IMR-90 (cell line): ENCODE data around the gene GYG2. TPM values are rescaled to one million over a fixed set of nuclear protein-coding genes. Genes with fewer than 3 reads are reported as not detected.
A peak's percentile ranks its signal among the peaks of the same experiment; 100 is the strongest.
"Not testable (repeated sequence)": the region's sequence is repeated elsewhere in the genome, so short reads cannot be mapped to it uniquely, and the experiment has no call there.

ENCODE experiments used
- ATAC-seq: fragments of 200-7000 bp; cut with Tn5 transposase; 2 replicates; pipeline ENCODE4 v1.9.1; 2020; ENCODE audit warnings: low read depth, mild to moderate bottlenecking, moderate library complexity
- BruUV-seq: library from RNA; stranded (reverse); fragments of 400-500 nt; replicated peaks from 2 replicates; lab custom pipeline; 2021; lab: Mats Ljungman, UMichigan
- CTCF ChIA-PET: fragments of 300-600 bp; formaldehyde crosslinking; extraction: SDS; loops from one replicate; lab custom pipeline; 2021; ENCODE audit warnings: antibody characterized with exemption; lab: Yijun Ruan, JAX
- POLR2A ChIA-PET: fragments of 300-600 bp; sonication (Branson Sonifier 250); formaldehyde crosslinking; loops from one replicate; lab custom pipeline; 2022; ENCODE audit warnings: antibody characterized with exemption; ENCODE audit not compliant: unreplicated experiment; lab: Charles Lee
- DNase-seq: peaks from one replicate; pipeline ENCODE4 v3.0.0; 2013
- H2AFZ ChIP-seq: replicated peaks from 2 replicates; pipeline ENCODE3; 2013; ENCODE audit warnings: low read length, mild to moderate bottlenecking; ENCODE audit not compliant: poor library complexity
- H2AK5ac ChIP-seq: 2 replicates; pipeline ENCODE4 v1.6.1; 2013; ENCODE audit warnings: low read depth, low read length, inconsistent platforms
- H2AK9ac ChIP-seq: replicated peaks from 2 replicates; pipeline ENCODE3; 2013; ENCODE audit warnings: mild to moderate bottlenecking, low read depth, low read length, moderate library complexity; ENCODE audit not compliant: poor library complexity
- H2BK120ac ChIP-seq: 2 replicates; pipeline ENCODE4 v1.6.1; 2013; ENCODE audit warnings: low read depth, low read length, inconsistent platforms
- H2BK15ac ChIP-seq: 3 replicates; pipeline ENCODE4 v1.6.1; 2013; ENCODE audit warnings: low read depth, low read length, inconsistent platforms
- H2BK20ac ChIP-seq: 2 replicates; pipeline ENCODE4 v1.6.1; 2013; ENCODE audit warnings: low read depth, mild to moderate bottlenecking, inconsistent platforms, low read length, moderate library complexity
- H2BK5ac ChIP-seq: 2 replicates; pipeline ENCODE4 v1.6.1; 2013; ENCODE audit warnings: mild to moderate bottlenecking, low read depth, low read length, inconsistent platforms; ENCODE audit not compliant: poor library complexity, severe bottlenecking
- H3K14ac ChIP-seq: replicated peaks from 2 replicates; pipeline ENCODE4 v1.6.1; 2013; ENCODE audit warnings: low read depth, low read length, inconsistent platforms
- H3K18ac ChIP-seq: 2 replicates; pipeline ENCODE4 v1.6.1; 2013; ENCODE audit warnings: low read depth, low read length, control low read depth
- H3K23ac ChIP-seq: 2 replicates; pipeline ENCODE4 v1.6.1; 2013; ENCODE audit warnings: low read depth, low read length, inconsistent platforms
- H3K27ac ChIP-seq: 2 replicates; pipeline ENCODE4 v1.5.1; 2013; ENCODE audit warnings: mild to moderate bottlenecking, control low read depth, low read length; ENCODE audit not compliant: insufficient read depth
- H3K27me3 ChIP-seq: 2 replicates; pipeline ENCODE4 v1.6.1; 2013; ENCODE audit warnings: low read length; ENCODE audit not compliant: control insufficient read depth, insufficient read depth
- H3K36me3 ChIP-seq: 2 replicates; pipeline ENCODE4 v1.6.1; 2013; ENCODE audit warnings: low read length, mixed read lengths; ENCODE audit not compliant: control insufficient read depth, insufficient read depth
- H3K4ac ChIP-seq: 2 replicates; pipeline ENCODE4 v1.6.1; 2013; ENCODE audit warnings: low read depth, low read length, inconsistent platforms
- H3K4me1 ChIP-seq: 2 replicates; pipeline ENCODE4 v1.6.1; 2013; ENCODE audit warnings: low read length, mixed read lengths; ENCODE audit not compliant: control insufficient read depth, insufficient read depth
- H3K4me2 ChIP-seq: 2 replicates; pipeline ENCODE4 v1.6.1; 2013; ENCODE audit warnings: low read depth, mild to moderate bottlenecking, control low read depth, low read length, moderate library complexity
- H3K4me3 ChIP-seq: 2 replicates; pipeline ENCODE4 v1.5.1; 2013; ENCODE audit warnings: low read depth, mild to moderate bottlenecking, control low read depth, low read length, moderate library complexity; ENCODE audit not compliant: insufficient read depth
- H3K56ac ChIP-seq: 2 replicates; pipeline ENCODE4 v1.6.1; 2013; ENCODE audit warnings: low read length, inconsistent platforms; ENCODE audit not compliant: insufficient read depth; ENCODE audit errors: extremely low read depth
- H3K79me1 ChIP-seq, 2 experiments: 2 replicates each; pipeline ENCODE4 v1.6.1; 2013; ENCODE audit warnings: low read length in 2 of 2, inconsistent platforms in 1 of 2, low read depth in 1 of 2
- H3K9ac ChIP-seq: 2 replicates; pipeline ENCODE4 v1.6.1; 2013; ENCODE audit warnings: low read depth, low read length, control low read depth
- H3K9me1 ChIP-seq: 2 replicates; pipeline ENCODE4 v1.6.1; 2013; ENCODE audit warnings: low read length, inconsistent platforms; ENCODE audit not compliant: insufficient read depth
- H3K9me3 ChIP-seq: 2 replicates; pipeline ENCODE4 v1.6.1; 2013; ENCODE audit warnings: low read length; ENCODE audit not compliant: control insufficient read depth, insufficient read depth
- H4K20me1 ChIP-seq: 2 replicates; pipeline ENCODE4 v1.6.1; 2013; ENCODE audit warnings: low read length, inconsistent platforms; ENCODE audit not compliant: insufficient read depth
- H4K5ac ChIP-seq: 2 replicates; pipeline ENCODE4 v1.6.1; 2013; ENCODE audit warnings: mild to moderate bottlenecking, low read depth, low read length, control low read depth
- H4K8ac ChIP-seq, 2 experiments: 2 replicates each; pipeline ENCODE4 v1.6.1; 2013; ENCODE audit warnings: low read depth in 2 of 2, low read length in 2 of 2, control low read depth in 1 of 2, inconsistent platforms in 1 of 2
- H4K91ac ChIP-seq: 2 replicates; pipeline ENCODE4 v1.6.1; 2013; ENCODE audit warnings: low read depth, low read length, inconsistent platforms; ENCODE audit not compliant: insufficient read depth
- FOS ChIP-seq: fragments of 150-350 bp; IDR thresholded peaks from 2 replicates; pipeline ENCODE4 v1.6.1; 2016; ENCODE audit warnings: low read depth, low read length
- WGBS, 2 experiments: methylation state at CpG; one replicate each; pipeline versions ENCODE4 v1.1.5 to v1.1.7; 2013; ENCODE audit warnings: missing lambda C conversion rate in 2 of 2; ENCODE audit not compliant: insufficient read length in 1 of 2; ENCODE audit errors: extremely low coverage in 2 of 2; 5-methylcytosine and 5-hydroxymethylcytosine counted together
- dilution Hi-C: fragments of 300-500 bp; cut with HindIII; formaldehyde crosslinking; loops from one replicate; pipeline ENCODE4 v1.14.3; 2018; ENCODE audit warnings: low sequenced_read_pairs; ENCODE audit not compliant: unreplicated experiment
- in situ Hi-C: fragments of 300-500 bp; cut with MboI; formaldehyde crosslinking; loops from 3 replicates; pipeline ENCODE4 v1.14.3; 2019; ENCODE audit warnings: low sequenced_read_pairs, inconsistent platforms, mixed read lengths
- intact Hi-C: fragments of 100-400 bp; cut with micrococcal nuclease; formaldehyde crosslinking; loops from 2 replicates; pipeline ENCODE4 v1.10.0; 2022
- polyA plus RNA-seq, 3 experiments: library from polyadenylated mRNA; depleted of rRNA; stranded (reverse); fragments of >200 nt; gene quantifications; 2 replicates each; pipeline ENCODE4 v1.2.3, GENCODE V29; 2012; ENCODE audit warnings: low replicate concordance in 1 of 3
- total RNA-seq: library from RNA; depleted of rRNA; stranded (reverse); fragments of >200 nt; gene quantifications from 2 replicates; pipeline ENCODE4 v1.2.3, GENCODE V29; 2012

The GYG2 gene
- total and polyA plus RNA-seq, 2 of the 4 experiments (the other 2 are of a cell fraction) = 9.6 to 13.1 TPM

- H3K4me1 ChIP-seq, H3K27me3 ChIP-seq, H4K8ac ChIP-seq, H2BK20ac ChIP-seq, H2BK120ac ChIP-seq, H3K56ac ChIP-seq, intact Hi-C loops, POLR2A ChIA-PET, H3K18ac ChIP-seq, BruUV-seq, H3K14ac ChIP-seq, ATAC-seq, H3K4me2 ChIP-seq, H3K36me3 ChIP-seq, H3K23ac ChIP-seq, H3K4me3 ChIP-seq, dilution Hi-C loops, H2AK5ac ChIP-seq, H3K27ac ChIP-seq, H4K5ac ChIP-seq, H4K20me1 ChIP-seq, H3K9me3 ChIP-seq, H2AK9ac ChIP-seq, H2AFZ ChIP-seq, H2BK5ac ChIP-seq, H3K4ac ChIP-seq, H2BK15ac ChIP-seq, H3K79me1 ChIP-seq, CTCF ChIA-PET, H4K91ac ChIP-seq, H3K9ac ChIP-seq, H3K9me1 ChIP-seq: not testable (repeated sequence)
- TF ChIP-seq FOS = 0 out of 2 replicates have a peak, but pooled peaks have one; percentile 37
- DNase-seq = peak; percentile 30
- WGBS, 2 experiments = 36% methylated on average over 8 of the region's 20 CpGs; no CpG with 5 or more reads in 1 of the 2 experiments
- in situ Hi-C loops = loop anchor here (25.0 kb wide), 1 partner anchor 1343 kb away; the partner anchor contains the start of gene ASMTL
These were observed 23.9 kb upstream of the GYG2 start for GRCh38 chrX:2804858-2805257.
